Astrocyte of the hippocampus (primary cell): ENCODE measurements around the gene COMT.
"Not testable (repeated sequence)": the region's sequence is repeated elsewhere in the genome, so short reads cannot be mapped to it uniquely, and the experiment has no call there.

ENCODE experiments used
- DNase-seq: peaks from one replicate; pipeline ENCODE4 v3.0.0; 2011; ENCODE audit warnings: low read depth, low spot score

The COMT gene

DNA sequence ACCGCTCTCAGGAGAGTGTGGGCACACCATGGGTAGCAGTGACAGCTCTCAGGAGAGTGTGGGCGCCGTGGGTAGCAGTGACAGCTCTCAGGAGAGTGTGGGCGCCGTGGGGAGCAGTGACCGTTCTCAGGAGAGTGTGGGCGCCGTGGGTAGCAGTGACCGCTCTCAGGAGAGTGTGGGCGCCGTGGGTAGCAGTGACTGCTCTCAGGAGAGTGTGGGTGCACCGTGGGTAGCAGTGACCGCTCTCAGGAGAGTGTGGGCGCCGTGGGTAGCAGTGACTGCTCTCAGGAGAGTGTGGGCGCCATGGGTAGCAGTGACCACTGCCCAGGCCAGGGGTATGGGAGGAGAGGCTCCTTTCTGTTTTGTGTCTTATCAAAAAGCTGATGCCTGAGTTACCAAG, 33.7 kb upstream of the COMT start:
- DNase-seq: not testable (repeated sequence)

DNA sequence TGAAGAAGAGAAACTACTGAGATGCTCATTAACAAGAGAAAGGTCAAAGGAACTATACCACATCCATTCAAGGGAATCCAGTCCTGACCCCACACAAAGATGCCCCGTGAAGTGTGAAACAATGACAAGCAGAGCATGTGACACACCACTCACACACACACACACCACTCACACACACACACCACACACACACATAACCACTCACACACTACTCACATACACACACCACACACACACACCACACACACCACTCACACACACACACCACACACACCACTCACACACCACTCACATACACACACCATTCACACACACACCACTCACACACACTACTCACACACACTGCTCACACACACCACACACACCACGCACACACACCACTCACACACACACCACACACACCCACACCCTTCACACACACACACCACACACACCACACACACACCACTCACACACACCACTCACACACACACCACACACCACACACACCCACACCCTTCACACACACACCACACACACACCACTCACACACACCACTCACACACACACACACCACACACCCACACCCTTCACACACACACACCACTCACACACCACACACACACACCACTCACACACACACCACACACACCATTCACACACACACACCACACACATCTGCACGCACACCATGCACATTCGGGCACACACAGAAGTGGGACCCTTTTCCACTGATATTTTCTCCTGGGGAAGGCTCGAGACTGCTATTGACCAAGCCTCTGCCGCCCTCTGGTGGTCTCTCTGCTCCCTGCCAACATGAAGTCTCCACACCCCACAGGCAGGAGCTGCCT, 32.0 kb upstream of the COMT start:
- peak; percentile 89 for DNase-seq

DNA sequence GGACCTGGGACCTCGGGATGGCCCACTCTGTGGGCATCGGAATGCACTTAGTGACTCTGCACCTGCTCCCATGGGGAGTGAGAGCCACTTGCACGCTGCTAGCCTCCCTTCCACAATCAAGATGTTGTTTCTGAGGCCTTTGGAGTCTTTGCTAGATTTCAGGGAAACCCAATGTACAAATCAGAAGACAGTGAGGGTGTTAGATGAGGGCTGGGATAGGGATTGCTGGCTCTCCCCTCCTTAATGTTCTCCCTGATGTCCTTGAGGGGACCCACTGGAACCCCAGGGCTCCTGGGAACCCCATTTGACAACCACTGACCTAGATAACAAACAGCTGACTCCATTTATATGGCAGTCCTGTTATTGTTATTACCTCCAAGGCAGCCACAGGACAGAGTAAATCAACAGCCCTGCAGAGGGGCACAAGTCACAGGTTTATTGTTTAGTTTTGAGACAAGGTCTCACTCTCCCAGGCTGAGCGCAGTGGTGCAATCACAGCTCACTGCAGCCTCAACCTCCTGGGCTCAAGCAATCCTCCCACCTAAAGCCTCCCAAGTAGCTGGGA, 31.3 kb upstream of the COMT start:
- DNase-seq: no peak

GRCh38 chr22:19911540-19912270, 29.9 kb upstream of the COMT start:
- DNase-seq: no peak

GRCh38 chr22:19912271-19912999, 29.1 kb upstream of the COMT start:
- DNase-seq: peak; percentile 23

- DNase-seq: no peak
These were observed 28.1 kb upstream of the COMT start for GRCh38 chr22:19913337-19913936.

GRCh38 chr22:19914201-19914943, 27.2 kb upstream of the COMT start:
- DNase-seq: no peak

DNA sequence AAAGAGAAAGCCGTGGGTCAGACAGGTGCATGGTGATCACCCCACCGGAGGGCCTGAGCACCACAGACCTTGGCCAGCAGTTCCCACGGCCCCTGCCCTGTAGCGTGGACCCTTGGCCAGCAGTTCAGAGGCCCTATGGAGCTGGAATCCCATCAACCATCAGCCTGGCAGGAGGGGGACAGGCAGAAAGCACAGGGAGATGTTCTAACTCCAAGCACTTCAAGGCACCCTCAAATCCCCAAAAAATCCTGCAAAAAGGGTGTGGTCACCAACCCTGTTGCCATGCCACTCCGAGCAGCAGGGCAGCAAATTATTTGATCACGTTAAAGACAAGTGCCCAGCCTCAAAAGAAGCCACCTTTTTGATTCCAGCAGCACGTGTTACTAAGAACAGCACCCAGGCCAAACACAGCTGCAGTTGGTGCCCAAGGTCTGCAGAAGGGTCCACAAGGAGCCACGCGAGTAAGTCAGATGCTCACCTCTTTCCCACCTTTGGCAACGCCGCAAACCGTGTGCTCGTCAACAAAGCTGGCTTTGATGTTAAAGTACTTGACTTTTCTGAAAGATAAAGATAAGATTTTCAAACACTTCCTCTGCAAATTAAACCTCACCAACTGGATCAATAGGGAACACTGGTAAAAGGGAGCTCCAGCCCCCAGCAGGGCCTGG, 26.2 kb upstream of the COMT start:
- no peak for DNase-seq

DNA sequence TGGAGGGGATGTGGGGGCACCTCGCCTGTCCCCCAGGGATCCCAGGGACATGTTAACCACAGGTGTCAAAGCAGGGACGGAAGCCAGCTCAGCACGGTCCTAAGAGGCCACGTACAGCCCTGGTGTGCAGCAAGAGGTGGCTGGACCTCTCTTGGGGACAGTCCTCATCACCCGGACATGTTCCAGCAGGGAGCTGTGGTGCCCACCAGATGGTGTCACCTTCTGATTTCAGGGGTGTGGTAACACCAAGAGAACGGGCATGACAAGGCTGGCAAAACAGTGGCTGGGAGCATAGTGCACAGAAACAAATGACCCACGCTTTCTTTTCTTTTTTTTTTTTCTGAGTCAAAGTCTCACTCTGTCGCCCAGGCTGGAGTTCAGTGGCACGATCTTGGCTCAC, 25.6 kb upstream of the COMT start:
- no peak for DNase-seq

DNA sequence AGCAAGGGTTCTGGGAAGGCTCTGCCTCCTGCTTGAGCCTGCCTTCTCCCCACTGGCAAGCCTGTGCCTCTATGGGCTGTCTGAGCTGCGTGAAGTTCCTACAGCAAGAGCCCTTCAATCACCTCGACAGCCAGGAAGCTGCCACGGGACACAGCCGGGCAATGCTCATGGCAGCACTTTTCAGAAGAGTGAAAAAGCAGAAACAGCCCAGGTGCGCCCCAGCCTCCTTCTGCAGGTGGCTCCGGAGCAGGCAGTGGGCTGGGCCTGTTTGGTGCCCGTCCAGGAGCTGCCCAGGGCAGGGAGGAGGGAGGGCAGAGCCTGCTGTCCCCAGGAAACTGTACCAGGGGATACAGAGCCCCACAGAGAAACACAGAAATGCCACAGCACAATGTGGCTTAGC, 24.6 kb upstream of the COMT start:
- no peak for DNase-seq

DNA sequence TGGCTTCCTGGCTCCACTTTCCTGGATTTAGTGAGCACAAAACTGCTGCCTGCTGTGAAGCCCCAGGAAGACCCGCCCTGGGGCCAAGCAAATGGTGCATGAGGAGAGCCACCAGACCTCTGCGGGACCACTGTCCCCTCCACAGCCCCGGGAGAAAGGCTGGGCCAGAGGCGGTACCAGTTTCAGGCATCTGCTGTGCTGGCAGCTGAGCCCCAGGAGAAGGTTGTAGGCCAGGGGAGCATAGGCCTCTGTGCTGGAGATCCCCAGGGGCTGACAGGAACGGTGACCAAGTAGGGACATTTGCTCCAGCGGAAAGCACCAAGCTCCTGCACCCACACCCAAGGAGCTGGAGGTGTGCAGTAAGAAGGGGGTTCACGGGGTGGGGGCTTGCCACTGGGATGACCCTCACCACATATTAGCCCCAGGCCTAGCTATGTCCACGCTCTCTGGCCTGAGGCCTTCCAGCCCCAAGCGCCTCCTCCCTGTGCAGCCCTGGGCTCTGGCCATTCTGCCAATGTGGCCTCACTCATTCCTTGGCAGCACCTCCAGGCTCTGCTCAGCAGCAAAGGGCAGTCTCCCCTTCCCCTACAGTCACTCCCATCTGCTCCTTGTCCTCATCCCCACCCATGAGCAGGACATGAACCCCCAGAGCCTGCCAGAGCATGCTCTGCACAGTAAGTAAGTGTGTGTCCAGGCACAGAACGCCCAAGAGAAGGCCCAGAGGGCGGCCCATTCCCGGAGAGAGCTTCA, 24.0 kb upstream of the COMT start:
- DNase-seq: no peak

DNA sequence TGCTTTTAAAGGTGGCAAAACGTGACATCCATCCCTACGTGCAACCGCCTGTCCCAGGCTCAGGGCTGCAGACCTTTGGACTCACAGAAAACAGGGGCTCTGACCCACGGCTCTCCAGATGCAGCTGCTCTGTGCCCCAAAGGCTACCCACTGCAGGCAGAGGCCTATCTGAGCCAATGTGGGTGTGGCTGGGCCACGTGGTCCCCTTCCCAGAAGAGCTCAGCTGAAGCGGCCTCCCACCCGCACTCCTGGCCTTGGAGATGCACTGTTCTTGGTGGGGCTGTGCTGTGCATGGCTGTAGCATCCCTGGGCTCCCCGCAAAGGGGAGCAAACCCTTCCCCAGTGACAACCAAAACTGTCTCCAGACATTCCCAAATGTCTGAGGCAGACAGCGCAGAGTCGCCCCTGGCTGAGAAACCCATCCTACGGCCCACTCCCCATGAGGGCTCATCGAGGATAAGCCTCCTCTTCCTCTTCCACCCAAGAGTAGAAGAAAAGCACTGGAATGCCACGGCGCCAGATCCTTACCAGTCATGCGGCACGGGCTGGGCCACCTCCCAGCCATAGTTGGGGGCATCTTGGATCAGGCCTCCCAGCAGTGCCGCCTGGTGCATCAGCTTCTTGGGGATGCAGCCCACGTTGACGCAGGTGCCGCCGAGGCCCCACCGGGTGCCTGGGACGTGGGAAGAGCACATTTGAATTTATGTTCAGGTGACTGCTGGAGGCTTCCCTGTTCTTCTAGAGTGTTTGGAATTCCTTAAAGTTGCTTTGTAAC, 23.1 kb upstream of the COMT start:
- DNase-seq: no peak

GRCh38 chr22:19919701-19920363, 21.7 kb upstream of the COMT start:
- no peak for DNase-seq

- no peak for DNase-seq
These were observed 20.0 kb upstream of the COMT start for GRCh38 chr22:19921544-19922081.

DNA sequence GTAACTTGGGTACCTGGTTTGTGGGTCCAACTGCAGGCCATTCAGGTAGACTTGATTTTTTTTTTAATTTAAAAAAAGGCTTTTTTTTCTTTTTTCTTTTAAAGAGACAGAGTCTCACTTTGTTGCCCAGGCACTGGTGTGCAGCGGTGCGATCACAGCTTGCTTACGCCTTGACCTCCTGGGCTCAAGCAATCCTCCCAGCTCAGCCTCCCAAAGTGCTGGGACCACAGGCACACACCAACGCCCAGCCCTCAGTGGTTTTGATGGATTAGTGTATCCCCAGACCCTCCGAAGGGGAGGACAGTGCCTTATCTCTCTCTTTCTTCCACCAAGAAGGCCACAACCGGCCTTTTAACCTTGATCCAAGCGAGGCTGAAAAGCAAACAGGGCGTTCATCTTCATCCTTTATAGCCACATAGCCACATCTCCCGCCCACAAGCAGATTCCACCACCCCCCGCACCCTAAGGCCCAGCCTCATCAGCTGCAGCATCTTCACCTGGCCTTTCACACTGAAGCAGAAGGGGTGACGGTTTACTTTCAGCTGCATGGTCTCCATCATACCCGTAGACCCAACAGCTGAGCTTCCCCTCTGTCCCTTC, 17.6 kb upstream of the COMT start:
- DNase-seq: no peak

- DNase-seq: not testable (repeated sequence)
These were observed 15.5 kb upstream of the COMT start for GRCh38 chr22:19926028-19926427.

DNA sequence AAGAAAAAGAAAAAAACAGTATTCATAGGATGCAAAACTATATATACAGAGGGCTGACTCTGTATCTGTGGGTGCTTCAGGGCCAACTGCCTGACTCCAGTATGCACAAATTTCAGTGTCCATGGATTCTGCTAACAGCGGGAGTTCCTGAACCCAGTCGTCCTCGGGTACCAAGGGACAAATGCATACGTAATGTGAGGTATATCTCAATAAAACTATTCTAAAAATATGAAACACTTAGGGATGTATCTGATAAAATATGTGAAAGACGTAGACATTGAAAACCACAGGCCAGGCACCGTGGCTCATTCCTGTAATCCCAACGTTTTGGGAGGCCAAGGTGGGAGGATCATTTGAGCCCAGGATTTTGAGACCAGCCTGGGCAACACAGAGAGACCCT, 13.9 kb upstream of the COMT start:
- DNase-seq: no peak

- no peak for DNase-seq
These were observed 13.4 kb upstream of the COMT start for GRCh38 chr22:19928207-19928606.
